GM21381 (cell line): ENCODE measurements around the gene CD151.

Experiments
- ATAC-seq: cut with Tn5 transposase; IDR thresholded peaks from one replicate; pipeline ENCODE4 v1.9.1; 2021; ENCODE audit warnings: mild to moderate bottlenecking, moderate library complexity; ENCODE audit not compliant: unreplicated experiment

Gene CD151

GRCh38 chr11:869399-870126 is 36.8 kb downstream of the CD151 start:
- ATAC-seq: no peak

- no peak for ATAC-seq
Measured at GRCh38 chr11:870127-870413, 37.3 kb downstream of the CD151 start.

GRCh38 chr11:870418-870817 is 37.7 kb downstream of the CD151 start:
- ATAC-seq: no peak

- no peak for ATAC-seq
Measured at GRCh38 chr11:871472-871871, 38.7 kb downstream of the CD151 start.

- no peak for ATAC-seq
Measured at GRCh38 chr11:872799-873198, 40.0 kb downstream of the CD151 start.

- no peak for ATAC-seq
Measured at GRCh38 chr11:873706-874105, 41.0 kb downstream of the CD151 start.

- no peak for ATAC-seq
Measured at GRCh38 chr11:875203-875602, 42.5 kb downstream of the CD151 start.

- ATAC-seq: no peak
Measured at GRCh38 chr11:875769-876301, 43.1 kb downstream of the CD151 start.

- ATAC-seq: no peak
Measured at GRCh38 chr11:876545-876944, 43.8 kb downstream of the CD151 start.

- ATAC-seq: no peak
Measured at GRCh38 chr11:877565-877964, 44.8 kb downstream of the CD151 start.

GRCh38 chr11:880447-880846 is 47.7 kb downstream of the CD151 start:
- no peak for ATAC-seq

- ATAC-seq: no peak
Measured at GRCh38 chr11:882596-882995, 49.8 kb downstream of the CD151 start.

GRCh38 chr11:883527-883926 is 50.8 kb downstream of the CD151 start:
- no peak for ATAC-seq

- no peak for ATAC-seq
Measured at GRCh38 chr11:884578-885070, 51.9 kb downstream of the CD151 start.

- ATAC-seq: no peak
Measured at GRCh38 chr11:886568-886967, 53.8 kb downstream of the CD151 start.

- ATAC-seq: no peak
Measured at GRCh38 chr11:887589-887988, 54.8 kb downstream of the CD151 start.
